DMS 273 (cell line): Measurements from ENCODE around the gene NGF.

Experiments used
- DNase-seq: peaks from one replicate; lab custom pipeline; 2025; ENCODE audit not compliant: unreplicated experiment; lab: John Stamatoyannopoulos, UW

The NGF gene

DNA sequence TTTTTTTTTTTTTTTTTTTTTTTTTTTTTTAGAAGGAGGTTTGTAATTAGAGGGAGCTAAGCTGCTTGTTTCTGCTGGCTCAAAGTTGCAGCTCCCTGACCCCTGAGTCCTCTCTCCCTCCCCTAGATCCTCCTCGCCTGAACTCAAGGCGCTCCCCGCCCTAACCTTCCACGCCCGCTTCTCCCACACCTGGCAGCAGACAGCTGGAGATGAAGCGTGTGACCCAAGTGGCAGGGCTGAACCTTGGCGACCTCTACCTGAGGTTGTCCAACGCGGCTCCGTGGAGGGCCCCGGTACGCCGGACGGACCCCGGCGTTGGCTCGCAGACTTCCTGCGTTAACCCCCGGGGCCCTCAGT, 795 bp downstream of the NGF start:
- peak; percentile 50 for DNase-seq

DNA sequence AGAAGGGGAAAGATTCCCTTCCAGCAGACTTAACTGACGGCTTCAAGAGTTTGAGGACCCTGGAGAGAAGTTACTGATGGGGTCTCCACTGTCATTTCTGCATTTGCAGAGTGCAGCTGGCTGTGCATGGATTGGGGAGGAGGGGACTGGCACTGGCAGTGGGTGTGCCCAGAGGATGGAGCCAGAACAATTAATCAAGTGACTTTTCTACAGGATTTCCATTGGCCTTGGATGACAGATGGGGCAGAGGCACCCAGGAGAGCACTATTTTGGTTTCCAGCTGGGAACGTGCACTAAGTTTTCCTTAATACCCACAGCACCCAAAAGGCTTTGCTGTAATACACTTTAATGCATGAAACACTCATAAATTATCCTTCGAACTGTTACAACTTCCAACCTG, 1.3 kb downstream of the NGF start:
- peak; percentile 78 for DNase-seq

DNA sequence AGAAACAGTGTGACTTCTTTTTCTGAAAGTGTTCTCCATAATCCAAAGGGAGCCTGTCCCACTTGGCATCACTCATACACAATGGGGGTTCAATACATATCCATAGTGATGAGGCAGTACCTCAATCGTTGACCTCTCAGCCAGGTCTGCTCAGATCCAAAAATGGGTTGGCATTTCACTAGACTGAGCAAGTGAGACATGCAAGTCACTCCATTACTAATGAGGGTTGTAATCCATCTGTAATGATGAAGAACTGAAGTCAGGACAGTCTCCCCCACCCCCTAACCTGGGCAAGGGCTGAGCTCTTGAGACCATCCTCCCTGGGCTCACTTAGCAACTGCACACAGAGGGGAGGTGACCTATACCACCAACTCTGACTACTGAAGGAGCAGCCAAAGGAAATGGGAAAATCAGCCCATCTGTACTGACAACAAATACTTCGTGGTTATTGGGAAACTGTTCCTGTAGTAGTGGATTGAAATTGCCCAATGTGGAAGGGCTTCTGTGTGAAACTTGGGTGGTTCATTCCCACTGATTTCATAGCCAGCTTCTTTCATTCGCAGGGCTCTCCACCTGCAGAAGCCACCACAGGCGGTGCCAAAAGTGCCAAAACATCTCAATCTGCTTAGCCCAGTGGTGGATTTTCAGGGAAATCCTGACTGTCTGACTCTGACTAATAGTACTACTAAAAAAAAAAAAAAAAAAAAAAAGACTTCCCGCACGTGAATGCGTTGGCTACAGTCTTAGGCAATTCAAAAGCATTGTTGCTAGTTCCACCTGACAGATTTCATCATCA, 5.0 kb downstream of the NGF start:
- DNase-seq: no peak

DNA sequence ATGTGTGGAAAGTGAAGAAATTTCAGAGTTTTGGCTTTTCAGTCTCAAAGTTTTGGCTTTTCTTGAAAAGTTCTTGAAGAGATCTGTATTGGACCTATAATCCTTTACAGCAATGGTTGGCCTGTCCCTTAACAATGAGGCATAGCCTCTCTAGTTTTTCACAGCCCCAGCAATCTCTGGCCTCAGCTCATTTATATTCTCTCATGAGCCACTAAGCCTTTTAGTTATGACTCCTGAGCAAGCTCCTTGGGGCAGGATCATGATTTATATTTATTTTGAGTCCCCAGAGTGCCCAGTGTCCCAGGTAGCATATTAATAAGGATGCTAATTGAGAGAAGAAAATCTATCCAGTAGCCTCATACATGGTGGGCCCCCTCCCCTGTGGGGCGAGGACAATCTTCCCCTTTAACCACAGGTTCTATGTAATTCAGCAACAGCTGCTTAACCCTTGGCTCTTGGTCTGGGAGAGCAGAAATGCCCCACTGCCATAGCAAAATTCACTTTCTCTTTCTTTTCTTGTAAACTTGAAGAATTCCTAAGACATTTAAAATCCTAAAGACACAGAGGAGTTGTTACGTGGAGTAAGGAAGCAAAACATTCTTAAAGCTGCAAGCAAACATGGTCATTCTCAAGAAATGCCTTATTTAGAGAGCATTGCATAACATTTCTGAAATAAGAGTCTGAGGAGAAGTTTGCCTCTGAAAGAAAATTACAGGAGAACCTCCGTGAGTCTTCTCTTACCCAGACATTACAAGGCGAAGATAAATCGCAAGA, 6.3 kb downstream of the NGF start:
- DNase-seq: peak; percentile 12

DNA sequence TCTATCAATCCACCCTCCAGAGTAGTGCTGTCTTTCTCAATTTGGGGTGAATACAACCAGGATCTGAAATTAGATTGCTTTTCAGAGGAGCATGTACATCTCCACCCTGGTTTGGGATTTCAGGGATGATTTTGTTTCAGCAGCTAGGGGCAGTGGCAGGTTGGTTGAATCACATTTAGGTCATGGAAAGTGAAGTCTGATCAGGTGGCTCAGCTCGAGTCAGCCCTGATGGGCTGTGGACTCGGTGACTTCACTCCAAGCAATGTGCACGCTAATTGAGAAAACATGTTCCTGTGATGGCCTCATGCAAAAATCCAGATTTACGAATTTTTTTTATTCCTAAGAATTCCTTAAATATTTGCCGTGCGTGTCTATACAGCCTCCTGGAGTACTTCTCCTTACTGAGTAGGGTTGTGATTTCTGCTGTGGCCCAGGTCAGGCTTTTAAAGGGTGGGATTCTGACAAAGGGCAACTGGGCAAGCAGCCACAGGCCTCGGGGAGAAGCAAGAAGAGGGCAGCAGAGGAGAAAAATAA, 7.5 kb downstream of the NGF start:
- DNase-seq: no peak

DNA sequence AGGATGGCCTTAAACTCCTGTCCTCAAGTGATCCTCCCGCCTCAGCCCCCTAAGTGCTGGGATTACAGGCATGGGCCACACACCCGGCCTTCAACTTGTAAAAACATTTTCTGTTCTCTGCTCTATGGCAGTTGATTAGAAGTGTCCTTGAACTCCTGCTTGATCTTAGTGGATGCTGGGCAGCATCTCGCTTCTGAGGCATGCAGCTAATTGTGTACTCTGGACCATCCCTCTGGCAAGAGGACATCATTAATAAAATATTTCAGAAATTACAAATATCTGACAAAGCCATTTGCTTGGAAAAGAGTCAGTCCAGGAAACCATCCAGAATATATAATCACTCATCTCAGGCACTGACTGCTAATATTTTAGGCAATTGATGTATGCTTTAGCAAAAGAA, 8.1 kb downstream of the NGF start:
- no peak for DNase-seq

DNA sequence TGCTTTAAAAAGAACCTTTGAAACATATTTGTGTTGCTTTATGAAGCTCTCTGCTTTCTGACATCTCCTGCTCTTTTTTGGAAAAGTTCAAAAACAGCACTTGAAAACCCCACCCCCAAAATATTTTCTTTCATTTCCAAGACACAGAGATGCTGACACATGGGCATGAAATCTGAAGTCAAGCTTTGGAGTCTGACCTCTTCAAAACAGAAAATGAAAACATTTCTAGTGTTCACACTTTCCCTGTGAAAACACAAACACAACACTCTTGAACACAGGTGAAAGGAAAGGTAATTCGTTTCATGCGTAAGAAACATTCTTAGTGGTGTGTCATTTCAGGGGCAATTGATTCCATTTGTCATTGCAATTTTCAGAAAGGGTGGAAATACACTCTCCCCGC, 10.8 kb downstream of the NGF start:
- no peak for DNase-seq

DNA sequence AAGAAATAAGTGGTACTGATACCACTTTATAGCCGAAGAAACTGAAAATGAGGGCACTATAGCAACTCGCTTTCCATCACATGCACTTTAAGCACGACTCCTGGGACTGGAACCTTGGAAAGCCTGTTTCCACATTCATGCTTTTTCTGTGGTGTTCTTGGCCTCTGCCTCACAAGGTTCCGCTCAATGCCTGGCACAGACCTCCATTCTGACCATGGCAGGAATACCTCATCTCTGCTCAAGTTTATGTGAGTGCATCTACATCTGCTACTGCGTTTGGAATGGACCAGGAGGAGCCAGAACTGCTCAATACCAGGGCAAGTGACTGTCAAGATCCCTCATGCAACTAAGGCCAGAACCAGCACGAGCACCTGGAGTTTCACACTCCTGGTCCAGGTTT, 11.6 kb downstream of the NGF start:
- DNase-seq: no peak

DNA sequence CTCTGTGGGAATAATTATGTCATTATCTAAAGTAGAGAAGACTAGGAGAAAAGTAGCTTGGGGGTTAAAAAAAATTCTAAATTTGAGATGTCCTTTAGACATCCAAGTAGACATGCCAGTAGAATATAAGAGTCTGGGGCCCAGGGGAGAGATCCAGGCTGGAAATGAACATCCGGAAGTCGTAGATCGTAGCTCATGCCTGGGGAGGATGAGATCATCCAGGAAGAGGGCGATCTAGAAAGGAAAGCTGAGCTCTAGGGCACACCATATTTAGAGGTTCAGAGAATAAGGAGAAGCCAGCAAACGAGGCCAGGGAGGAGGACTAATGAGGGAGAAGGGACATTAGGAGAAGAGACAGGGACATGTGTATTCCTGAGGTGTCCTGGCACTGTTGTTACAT, 12.2 kb downstream of the NGF start:
- no peak for DNase-seq

DNA sequence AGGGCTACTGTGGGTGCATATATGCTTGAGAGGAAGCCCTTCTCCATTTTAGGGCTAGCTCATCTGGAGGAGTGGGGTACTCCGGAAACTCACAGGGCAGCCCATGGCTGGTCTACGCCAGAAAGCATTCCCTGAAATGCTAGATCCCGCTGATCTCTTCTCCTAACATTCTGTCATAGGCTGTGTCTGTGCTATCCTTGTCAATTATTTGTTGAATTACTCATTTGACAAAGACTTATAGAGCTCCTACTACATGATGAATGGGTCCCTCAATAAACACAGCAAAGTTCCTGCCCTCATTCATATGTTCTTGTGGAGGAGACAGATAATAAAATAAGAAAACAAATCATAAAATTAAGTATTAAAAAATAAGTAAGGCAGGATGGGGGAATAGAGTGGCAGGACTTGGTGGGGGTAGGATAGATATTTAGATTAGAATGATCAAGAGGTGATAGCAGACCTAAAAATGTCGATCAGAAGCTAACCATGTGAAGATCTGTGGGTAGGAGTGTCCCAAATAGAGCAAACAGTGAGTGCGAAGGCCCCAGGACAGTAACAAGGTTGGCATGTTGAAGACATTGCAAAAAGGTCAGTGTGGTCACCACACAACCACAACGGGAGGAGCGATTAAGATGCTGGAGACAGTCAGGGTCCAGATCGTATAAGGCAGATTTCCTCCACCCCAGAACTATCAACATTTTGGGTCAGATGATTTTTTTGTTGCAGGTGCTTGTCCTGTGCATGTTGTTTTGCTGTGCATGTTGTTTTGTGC, 13.2 kb downstream of the NGF start:
- DNase-seq: no peak

DNA sequence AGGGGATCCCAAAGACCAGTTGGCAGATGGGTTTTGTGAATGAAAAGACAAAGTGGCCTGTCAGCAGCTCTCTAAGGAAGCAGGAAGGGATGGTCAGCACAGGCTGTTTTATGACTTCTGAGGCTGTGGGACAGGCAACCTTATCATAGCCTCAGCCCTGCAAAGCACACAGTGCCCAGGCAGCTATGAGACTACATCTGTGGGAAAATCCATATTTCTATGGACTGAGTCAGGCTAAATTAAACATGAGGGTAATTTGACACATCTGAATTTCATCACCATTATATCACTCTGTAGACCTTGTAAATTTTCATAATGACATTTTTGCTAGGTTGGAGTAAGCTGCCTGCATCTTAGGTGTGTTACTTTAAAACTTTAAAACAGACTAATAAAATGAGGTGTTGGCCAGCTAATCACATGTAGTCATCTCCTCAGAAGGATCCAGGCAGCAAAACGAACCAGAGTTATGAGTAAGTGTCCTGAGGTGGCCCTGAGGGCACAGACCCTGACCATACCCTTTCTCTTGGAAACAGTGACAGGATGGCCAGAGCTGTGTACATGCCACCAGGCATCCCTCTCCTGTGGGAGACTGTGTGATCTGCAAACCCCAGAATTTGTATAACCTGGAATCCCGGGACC, 14.6 kb downstream of the NGF start:
- no peak for DNase-seq

DNA sequence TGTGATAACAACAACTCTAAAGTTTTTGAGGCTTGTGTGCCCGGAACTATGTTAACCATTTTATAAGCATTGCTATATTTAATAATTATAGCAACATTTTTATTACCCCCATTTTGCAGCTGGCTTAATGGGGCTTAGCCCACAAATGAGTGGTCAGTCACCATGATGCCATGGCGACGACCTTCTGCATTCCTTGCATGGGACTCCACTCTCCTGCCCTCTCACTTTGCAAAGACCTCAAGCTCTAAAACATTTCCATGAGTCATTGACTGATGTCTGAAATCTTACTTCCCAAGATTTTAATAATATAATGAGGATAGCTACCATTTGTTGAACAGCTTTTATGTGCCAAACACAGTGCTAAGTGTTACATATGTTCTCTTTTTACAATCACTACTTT, 15.4 kb downstream of the NGF start:
- DNase-seq: no peak

DNA sequence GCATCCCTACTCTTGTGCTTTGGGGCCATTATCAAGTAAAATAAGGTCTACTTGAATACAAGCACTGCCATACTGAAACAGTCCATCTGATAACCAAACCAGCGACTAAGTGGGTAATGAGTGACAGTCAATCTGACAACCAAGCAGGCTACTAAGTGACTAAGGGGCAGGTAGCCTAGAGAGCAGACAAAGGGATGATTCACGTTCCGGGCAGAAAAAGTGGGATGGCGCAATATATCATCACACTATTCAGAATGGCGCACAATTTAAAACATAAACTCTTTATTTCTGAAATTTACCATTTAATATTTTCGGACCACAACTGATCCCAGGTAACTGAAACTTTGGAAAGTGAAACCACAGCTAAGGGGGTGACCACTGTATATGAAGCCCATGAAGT, 17.7 kb downstream of the NGF start:
- DNase-seq: no peak

DNA sequence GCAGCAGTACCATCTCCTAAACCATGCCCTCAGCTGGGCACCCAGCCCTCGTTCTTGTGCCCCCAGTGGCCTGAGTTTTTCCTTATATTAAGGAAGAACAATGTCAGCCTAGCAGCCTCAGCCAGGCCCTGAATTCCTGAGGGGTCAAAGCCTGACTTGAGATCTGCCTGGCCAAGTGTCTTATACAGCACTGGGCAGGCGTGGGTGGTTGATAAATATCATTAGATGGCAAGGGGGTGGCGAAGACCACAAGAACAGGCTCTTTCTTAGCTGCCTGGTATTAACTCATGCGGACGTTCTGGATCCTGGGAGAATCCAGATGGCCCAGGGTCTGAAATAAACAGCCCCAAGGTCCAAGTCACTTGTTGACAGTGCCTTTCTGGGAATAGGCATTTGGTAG, 18.3 kb downstream of the NGF start:
- DNase-seq: peak; percentile 33

DNA sequence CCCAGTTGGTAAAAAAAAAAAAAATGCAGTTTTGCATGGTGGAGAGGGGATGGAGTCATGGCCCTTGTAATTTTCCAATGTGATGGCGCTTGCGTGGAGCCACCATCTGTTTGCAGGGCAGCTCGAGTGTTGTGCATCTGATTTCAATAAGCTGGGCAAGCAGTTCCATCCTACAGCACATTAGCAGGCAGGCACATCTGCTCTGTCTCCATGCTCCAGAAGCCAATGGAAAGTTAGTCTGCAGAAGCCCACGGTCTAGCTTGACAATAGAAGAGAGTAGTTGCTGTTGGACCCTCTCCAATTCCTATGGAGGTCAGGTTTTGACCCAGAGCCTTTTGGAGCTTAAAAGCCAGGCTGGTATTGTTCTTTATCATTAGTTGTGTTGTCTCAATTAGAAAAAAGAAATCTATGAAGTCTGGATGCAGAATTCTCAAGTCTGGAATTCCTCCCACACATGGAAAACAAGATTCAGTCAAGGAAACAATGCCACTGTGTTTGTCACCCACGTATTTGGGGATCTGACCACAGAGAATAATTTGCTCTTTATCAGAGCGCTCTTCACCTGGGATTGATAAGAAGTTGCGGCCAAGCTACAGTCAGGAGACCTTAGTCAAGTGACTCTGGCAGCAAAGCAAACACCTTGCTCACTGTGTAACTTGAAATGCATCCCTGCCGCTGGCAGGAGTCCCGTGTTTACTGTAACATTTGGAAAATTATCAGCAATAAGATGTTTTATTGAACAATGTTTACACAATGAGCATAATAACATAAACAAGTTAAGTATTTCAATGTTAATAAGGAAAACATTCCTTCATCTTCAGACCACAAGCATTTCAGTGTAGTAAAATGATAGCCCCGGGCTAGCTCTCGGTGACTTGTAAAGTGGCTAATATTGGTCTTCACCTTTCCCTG, 20.7 kb downstream of the NGF start:
- DNase-seq: peak; percentile 96

DNA sequence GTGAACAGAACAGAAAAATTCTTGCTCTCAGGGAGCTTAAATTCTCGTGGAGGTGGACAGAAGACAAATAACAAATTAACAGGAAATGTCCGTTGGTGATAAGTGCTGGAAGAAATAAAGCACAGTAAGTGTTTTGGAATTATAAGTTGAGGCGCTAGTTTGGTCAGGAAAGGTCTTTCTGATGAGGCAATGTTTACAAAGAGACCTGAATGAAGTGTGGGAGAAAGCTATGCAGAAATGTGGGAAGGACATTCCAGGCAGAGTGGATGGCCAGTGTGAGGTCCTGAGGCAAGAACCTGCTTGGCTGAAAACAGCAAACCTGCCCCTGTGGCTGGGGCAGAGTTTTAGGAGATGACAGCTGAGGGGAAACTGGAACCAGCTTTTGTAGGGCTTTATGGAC, 23.3 kb downstream of the NGF start:
- DNase-seq: no peak

DNA sequence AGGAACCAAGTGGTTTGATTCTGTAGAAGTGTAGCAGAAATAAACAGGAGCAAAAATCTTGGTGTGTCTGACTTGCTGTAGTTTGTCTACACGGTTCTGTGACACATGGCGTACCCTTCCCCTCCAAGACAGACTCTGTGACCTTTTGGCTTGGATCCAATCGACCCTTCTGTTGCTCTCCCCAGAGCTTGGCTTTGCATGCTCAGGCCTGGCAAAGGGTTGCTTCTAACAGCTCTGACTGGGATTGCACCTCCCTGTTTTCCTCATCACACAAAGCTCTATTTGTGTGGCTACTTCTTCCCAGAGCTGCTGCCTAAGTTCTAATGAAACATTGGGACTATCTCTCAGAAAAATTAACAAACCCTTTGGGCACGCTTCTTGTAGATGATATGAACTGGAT, 24.0 kb downstream of the NGF start:
- DNase-seq: peak; percentile 96

DNA sequence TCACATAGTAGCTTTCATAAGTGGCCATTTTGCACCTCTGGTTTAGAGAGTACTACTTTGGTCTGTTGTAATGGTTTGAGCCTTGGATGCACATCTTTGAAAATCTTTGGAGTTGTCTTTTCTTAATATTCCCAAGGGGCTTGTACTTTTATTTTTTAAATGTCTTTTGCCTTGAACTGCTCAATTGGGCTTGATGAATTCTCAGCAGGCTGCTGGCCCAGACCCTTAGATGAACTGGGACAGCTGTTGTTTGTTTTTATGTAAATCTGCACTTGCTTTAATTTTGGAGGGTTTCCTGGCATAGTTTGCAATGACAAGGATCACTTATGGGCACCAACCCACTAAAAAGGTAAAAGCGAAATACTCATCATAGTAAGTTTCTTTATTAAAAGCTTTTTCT, 24.9 kb downstream of the NGF start:
- DNase-seq: peak; percentile 86

DNA sequence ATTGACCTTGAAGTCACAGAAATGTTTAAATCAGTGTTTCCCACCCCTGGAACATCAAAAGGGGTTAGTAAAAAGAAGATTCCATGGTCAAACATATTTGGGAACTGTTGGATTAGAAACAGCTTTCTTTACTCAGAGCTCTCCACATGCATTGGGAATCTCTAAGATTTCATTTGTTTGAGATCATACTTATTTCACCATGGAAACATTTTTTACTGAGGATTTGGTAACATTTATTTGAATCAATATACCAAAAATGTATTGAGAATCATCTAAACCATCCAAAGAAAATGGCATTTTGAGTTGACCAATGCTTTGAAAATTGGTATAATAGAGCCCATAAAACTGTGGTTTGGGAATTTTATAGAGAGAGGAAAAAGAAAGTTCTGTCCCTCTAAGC, 25.3 kb downstream of the NGF start:
- DNase-seq: no peak

DNA sequence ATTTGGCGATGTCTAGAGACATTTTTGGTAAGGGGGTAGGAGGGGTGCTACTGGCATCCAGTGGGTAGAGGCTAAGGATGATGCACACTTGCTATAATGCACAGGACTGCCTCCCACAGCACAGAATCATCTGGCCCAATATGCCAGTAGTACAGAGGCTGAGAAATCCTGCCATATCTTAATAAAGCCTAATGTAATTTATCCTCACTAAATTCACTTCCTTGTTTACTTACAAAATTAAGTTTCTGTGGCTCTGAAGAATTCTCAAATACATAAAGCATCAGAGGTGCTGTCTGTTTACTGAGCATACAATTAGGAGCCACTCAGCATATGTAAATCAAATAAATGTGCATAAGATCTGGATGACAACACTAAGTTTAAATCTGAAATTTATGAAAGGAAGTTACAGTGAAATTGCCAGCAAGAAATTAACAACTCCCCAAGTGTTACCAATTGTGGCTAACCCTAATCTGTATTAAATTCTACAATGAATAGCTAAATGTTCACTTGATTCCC, 26.5 kb downstream of the NGF start:
- no peak for DNase-seq
